DMS153 treated with DMSO at 0.1 percent for 48 hours (cell line): ENCODE data around the gene ARPIN.
"Not testable (repeated sequence)": the region's sequence is repeated elsewhere in the genome, so short reads cannot be mapped to it uniquely, and the experiment has no call there.

Source experiments
- DNase-seq: peaks from one replicate; lab custom pipeline; 2025; ENCODE audit not compliant: unreplicated experiment; lab: John Stamatoyannopoulos, UW

ARPIN gene

DNA sequence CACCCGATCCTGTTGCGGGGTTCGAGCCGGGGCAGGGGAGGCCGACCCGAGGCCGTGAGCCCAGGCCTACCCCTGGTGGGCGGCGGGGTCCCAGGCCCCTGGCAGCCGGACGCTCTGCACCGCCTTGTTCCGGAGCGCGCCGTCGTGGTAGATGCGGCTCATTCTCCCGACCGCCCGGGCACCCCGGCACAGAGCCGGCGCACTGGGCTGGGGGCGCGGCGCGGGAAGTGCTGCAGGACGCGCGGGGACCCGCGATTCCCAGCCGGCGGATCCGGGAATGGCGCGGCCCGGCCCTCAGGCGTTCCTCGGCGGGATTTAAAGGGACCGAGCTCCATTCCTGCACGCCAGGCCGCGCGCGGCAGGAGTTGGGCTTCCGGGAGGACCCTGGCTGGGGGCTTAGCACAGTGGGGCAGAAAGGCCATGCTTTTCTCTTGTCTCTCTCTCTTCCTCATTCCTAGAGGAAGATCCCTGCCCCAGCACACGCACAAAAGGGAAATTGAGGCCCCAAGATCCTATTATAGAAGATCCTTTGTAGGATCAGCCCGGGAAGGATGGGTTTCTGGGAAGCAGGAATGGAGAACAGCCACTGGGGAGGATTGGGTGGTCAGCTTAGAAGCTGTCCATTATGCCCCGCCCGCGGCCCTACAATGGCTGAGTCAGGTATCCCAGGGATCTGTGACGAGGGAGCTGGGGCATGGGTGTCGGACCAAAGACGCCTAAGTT, at the start of gene ARPIN:
Gene ARPIN, minus strand, starts transcription at position 279 of the 723 bp plus-strand sequence. Its CDS starts 117 bp downstream, at position 162.
- peak; percentile 4 for DNase-seq

- no peak for DNase-seq
Measured at GRCh38 chr15:89958107-89958805, 45.5 kb upstream of the ARPIN start.

GRCh38 chr15:89955449-89955998, 42.8 kb upstream of the ARPIN start:
- not testable (repeated sequence) for DNase-seq

DNA sequence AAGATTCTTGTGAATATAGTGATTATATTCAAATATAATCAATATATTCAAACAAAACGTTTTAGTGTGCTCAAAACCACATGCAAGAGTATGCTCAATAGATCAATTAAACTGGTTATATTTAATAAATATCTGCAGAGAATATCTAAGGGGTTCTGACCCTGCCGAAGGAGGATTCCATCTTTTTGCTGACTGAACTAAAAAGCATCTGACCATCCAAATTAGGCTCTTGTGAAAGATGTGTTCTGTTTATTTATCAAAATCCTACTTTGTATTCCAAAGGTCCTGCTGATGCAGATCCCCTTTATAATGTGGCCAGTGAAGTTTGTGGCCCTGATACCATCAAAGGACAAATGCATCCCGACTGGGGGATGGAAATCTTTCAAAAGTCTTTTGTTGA, 41.8 kb upstream of the ARPIN start:
- no peak for DNase-seq

- no peak for DNase-seq
Measured at GRCh38 chr15:89948796-89949195, 36.0 kb upstream of the ARPIN start.

- no peak for DNase-seq
Measured at GRCh38 chr15:89947385-89947784, 34.6 kb upstream of the ARPIN start.

DNA sequence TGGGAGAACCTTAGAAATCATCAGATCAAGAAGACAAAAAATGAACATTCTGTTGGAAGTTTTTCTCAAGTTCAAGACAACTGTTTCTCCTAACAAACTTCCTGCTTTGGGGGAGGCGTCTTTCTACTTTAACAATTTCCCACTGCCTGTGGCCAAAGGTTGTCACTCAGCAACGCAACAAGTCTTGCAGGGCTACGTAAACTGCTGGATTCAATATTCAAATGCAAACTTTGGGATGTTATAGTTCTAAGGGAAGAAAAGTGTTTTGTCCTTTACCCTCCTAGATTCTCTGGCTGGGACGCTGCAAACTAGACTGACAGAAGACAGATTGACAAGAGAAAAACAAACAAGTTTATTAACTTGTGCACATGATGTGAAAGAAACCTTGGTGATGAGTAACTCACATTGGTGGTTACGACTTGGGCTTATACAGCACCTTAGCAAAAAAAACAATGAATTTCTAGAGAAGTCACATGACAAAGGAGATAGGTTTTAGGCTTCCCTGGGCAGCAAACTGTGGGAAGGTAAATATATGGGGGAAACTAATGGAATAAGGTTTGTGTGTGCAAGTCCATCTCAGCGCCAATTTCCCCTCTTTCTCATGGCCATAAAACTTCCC, 34.0 kb upstream of the ARPIN start:
- DNase-seq, result no peak

GRCh38 chr15:89943721-89944120, 31.0 kb upstream of the ARPIN start:
- DNase-seq, result not testable (repeated sequence)

DNA sequence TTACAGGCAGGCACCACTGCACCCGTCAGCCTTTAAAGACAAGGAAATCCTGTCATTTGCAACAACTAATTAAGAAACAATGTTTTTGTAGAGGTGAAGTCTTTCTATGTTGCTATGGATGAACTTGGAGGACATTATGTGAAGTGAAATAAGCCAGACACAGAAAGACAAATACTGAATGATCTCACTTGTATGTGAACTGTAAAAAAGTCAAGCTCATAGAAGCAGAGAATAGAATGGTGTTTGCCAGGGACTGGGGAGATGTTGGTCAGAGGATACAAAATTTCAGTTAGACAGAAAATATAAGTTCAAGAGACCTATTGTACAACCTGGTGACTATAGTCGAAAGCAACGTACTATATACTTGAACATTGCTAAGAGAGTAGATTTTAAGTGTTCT, 27.2 kb upstream of the ARPIN start:
- DNase-seq, result no peak

DNA sequence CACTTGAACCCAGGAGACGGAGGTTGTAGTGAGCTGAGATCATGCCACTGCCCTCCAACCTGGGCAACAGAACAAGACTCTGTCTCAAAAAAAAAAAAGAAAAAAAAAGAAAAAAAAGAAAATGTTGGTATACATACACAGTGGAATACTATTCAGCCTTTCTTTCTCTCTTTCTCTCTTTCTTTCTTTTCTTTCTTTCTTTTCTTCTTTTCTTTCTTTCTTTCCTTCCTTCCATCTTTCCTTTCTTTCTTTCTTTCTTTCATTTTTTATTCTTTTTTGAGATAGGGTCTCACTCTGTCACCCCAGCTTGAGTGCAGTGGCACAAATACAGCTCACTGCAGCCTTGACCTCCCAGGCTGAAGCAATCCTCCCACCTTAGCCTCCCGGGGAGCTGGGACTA, 26.6 kb upstream of the ARPIN start:
- not testable (repeated sequence) for DNase-seq

GRCh38 chr15:89937365-89938350, 24.9 kb upstream of the ARPIN start:
- DNase-seq, result no peak

DNA sequence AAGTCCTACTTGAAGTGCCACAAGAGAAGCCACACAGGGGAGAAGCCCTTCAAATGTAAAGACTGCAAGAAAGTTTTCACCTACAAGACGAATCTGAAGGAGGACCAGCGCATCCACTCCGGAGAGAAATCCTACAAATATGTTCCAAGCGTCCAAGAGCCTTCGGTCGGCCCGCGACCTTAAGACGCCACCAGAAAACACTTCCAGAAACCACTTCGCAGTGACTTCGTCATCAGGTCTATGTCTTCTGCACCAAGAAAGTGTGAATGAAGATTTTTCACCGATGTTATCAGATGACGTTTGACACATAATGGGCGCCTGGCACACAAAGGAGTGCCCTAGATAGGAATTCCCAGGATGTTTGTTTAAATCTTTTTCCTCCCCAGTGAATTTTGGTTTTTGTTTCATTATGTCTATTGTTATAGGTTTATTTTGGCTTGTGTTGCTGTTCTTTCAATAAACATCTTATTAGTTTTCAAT, 24.1 kb upstream of the ARPIN start:
- no peak for DNase-seq

DNA sequence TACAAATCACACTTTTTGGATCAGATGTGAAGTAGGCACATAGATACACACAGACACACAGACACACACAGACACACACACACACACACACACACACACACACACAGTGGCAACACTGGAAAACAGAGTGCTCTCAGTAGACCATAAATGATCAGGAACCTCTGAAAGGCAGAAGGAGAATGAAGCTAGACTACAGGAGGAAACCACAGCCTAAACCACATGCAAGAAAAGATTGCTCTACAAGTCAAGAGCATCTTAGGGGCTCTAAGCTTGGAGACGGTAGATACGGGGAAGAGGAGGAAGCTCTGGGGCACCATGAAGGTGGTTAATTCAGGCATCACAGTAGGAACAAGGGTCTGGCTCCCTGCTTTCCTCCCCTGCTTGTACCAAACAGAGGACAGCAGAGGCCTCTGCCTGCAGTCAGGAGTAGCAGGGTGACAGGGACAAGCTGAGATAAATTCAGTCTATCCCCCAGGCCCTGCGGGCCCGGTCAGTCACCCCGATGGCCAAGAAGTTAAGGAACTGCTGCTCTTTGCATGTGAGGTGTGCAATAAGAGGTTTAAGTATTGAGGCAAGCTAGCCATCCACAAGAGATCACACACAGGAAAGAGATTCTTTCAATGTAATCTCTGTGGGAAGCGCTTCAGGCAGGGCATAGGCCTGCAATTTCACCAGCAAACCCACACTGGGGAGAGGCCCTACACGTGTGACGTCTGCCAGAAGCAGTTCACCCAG, 23.5 kb upstream of the ARPIN start:
- DNase-seq, result no peak

GRCh38 chr15:89932880-89933279, 20.1 kb upstream of the ARPIN start:
- DNase-seq, result no peak

- DNase-seq, result no peak
Measured at GRCh38 chr15:89928421-89928820, 15.7 kb upstream of the ARPIN start.

DNA sequence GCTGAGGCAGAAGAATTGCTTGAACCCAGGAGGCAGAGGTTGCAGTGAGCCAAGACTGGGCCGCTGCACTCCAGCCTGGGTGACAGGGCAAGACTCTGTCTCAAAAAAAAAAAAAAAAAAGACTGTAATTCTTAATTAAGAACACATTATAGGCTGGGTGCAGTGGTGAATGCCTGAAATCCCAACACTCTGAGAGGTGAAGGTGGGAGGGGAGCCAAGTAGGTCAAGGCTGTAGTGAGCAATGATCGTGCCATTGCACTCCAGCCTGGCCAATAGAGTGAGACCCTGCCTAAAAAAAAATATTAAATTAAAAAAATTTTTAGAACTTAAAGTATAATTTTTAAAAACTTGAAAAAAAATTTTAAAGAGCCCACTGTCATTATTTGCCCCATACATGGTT, 13.4 kb upstream of the ARPIN start:
- DNase-seq, result no peak

DNA sequence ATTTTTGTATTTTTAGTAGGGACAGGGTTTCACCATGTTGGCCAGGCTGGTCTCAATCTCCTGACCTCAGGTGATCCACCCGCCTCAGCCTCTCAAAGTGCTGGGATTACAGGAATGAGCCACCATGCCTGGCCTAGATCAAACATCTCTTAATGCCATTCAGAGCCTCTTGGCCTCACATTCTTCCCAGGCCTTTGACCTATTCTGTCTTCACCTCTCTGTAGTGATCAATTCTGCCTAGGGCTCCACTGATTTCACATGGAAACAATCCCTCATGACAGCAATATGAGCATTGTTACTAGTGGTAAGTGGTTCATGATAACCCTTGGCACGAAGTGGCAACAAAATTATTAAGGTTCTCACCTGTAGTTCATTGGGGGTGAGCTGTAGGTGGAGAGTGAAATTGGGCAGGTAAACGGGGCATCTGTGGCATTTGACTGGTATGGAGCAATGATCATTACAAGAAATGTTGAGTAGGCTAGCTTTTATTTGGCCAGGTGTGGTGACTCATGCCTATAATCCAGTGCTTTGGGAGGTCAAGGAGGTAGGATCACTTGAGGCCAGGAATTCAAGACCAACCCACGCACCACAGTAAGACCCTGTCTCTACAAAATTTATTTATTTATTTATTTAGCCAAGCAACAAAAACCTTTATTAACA, 4.8 kb upstream of the ARPIN start:
- no peak for DNase-seq

DNA sequence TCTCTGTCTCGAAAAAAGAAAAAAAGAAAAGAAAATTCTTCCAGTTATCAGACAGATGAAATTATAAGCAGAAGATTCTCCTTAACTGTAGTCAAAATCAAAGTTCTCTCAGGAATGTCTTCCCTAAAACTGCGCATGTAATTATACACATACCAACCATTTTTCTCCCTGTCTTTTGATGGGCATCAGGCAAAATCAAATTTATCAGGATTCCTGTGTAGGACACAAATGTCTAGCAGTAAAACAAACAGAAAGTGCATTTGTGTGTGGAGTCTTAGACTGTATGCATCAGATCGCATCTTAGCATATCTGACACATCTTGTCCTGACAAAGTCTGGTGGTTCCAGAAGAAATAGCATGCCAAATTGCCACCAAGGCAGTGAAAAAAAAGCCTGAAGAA, 3.9 kb upstream of the ARPIN start:
- no peak for DNase-seq

GRCh38 chr15:89912145-89912673, 543 bp downstream of the ARPIN start:
- DNase-seq, result no peak
